ENCODE measurements around the gene API5. TPM values are rescaled to one million over a fixed set of nuclear protein-coding genes. Genes with fewer than 3 reads are reported as not detected.
"Not testable (repeated sequence)": the region's sequence is repeated elsewhere in the genome, so short reads cannot be mapped to it uniquely, and the experiment has no call there.

API5 gene
- total RNA-seq, result 10 to 100 TPM; 69.8 to 79.1 TPM
- long read RNA-seq, donor 1, transcript API5-208 (14 exons, 1,868 nt), result minor isoform, 11 of 41 reads
- long read RNA-seq, donor 1, transcript API5-201 (14 exons, 3,714 nt), result major isoform, 12 of 41 reads
- long read RNA-seq, donor 1, partial matches to known transcripts, result 5 of 41 reads
- long read RNA-seq, donor 1, other reads (novel, unspliced or antisense), result 12 of 41 reads
- long read RNA-seq, donor 2, transcript API5-210 (13 exons, 1,760 nt), result major isoform, 17 of 49 reads
- long read RNA-seq, donor 2, partial matches to known transcripts, result 14 of 49 reads
- long read RNA-seq, donor 2, other reads (novel, unspliced or antisense), result 13 of 49 reads

DNA sequence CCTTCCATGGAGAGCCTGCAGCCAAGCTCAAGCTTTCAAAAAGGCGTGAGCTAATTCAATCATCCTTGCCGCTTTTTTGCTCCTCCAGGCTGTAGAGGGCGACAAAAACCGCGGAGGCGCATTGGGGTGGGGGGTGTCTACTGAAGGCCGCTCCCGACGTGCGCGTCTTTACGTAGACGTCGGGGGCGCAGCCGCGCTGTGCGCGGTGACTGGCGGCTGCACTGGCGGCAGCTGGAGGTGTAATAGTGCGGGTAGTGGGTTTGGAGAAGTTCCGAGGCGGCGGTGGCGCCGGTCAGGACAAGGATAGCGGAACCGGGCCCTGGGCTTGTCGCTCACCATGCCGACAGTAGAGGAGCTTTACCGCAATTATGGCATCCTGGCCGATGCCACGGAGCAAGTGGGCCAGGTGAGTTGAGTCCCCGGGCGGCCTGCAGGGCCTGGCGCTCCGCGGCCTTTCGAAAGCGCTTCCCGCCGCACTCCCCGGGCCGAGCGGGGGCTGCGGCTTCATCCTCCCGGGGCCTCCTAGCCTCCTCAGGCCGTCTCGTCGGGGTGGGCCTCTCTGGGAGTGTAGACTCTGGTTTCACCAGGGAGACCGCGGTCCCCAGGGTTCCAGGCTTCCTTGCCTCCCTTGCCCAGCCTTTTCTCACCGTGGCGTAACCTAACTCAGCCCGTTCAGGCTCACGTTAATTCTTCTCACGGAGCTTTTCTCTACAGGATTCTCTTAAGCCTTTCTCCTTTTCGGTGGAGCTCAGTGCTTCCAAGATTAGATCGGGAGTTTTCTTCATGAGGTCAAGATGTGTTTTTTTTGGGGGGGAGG, at the start of gene API5:
Gene API5, plus strand, starts transcription at position 206 of the 817 bp plus-strand sequence. Its CDS starts 132 bp downstream, at position 338.
- intact Hi-C loops (cut with DNase I), result no loop called here
- peak; percentile 97 for DNase-seq (ENCODE audit: low spot score)

DNA sequence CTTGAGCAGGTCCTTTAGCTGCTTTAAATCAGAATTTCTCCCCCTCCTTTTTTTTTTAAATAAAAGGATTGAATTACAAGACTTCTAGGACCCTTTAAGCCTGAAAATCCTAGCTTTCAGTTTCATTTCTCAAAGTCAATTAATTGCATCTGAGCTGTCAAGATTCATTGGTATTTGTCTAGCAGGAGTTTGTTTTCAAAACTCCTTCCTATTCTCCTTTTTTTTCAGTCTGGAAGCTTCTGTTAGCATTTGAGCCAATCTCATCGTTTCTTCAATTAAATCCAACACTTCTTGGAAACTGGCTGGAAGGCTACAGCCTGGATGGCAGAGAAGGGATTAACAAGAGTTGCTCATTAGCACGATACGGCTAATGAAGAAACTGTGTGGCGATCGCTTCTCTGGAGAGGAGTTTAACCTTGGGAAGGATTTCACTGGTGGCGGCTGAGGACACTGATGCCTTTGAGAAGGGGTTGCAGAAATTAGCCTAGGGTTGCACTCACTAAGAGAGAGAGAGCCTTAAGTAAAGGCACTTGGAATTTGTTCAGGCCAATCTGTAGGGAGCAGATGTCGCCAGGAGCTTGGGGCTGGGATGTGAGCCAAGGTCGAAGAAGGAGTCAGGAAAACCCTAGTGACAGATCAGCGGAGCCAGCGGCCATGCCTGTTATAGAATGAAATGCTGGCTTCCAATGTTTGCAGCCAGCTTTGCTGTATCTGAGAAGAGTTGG, 43.8 kb upstream of the API5 start:
- DNase-seq (ENCODE audit: low spot score), result peak; percentile 80
- intact Hi-C loops (cut with DNase I), result no loop called here

DNA sequence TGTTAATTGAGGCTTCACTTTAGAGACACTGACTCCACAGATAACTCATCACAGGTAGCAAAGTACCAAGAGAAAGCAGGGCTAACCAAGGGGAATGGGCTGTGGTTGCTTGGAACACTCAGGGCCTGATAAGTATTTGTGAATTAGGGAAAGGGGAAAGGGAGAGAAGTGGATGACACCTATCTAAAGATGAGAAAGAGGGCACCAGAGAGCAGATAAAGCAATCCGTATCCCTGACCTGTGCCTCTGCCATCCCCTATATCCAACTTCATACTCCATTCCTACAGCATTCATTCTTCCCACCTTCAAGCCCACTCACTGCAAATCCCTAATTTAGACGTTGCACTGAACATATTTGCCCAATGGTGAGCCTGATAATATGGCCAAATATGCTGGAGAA, 43.0 kb upstream of the API5 start:
- intact Hi-C loops (cut with DNase I), result no loop called here
- no peak for DNase-seq (ENCODE audit: low spot score)

DNA sequence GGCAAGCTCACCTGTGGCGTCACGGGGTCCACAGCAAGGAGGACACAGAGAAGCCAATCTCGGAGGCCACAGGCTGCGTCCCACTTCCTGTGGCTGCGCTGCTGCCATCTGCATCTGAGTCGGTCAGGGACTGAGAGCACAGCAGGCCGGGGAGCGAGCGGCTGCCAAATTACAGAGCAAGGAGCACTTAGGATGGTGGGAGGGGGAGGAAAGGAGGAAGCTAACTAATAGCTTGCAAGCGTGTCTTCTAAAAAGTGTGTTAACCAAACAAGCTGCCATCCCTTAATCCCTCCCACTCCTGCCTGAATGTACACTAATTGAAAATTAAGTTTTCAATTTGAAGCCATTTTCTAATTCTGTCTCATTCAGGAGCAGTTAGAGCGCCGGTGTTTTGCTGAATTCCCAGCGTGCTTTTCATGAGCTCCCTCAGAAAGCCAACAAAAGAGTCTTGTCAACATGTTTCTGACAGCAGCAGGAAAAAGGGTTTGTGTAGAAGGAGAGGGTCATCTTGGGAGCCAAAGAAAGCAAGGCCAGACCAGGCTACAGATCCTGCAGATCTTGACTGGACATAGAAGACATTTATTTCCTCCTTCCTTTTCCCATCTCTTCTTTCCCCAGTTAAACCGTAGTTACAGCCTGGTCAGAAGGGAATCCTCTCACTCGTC, 42.4 kb upstream of the API5 start:
- no peak for DNase-seq (ENCODE audit: low spot score)
- intact Hi-C loops (cut with DNase I), result no loop called here

DNA sequence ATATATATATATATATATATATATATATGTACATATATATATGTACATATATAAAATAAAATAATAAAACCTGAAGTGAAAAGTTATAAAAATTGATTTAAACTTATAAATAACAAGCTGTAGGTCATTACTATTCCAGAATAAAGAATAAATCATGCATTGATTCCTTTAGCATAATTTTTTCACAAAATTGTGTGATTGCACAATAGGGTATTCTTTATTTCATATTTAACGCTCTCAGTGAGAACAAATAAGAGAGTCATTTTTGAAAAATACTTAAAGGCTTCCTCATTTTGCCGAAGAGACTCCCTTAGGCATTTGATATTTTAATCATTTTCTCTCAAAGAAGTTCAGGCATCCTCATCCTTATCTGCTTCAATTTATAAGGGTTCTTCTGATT, 41.3 kb upstream of the API5 start:
- DNase-seq (ENCODE audit: low spot score), result no peak
- intact Hi-C loops (cut with DNase I), result no loop called here

DNA sequence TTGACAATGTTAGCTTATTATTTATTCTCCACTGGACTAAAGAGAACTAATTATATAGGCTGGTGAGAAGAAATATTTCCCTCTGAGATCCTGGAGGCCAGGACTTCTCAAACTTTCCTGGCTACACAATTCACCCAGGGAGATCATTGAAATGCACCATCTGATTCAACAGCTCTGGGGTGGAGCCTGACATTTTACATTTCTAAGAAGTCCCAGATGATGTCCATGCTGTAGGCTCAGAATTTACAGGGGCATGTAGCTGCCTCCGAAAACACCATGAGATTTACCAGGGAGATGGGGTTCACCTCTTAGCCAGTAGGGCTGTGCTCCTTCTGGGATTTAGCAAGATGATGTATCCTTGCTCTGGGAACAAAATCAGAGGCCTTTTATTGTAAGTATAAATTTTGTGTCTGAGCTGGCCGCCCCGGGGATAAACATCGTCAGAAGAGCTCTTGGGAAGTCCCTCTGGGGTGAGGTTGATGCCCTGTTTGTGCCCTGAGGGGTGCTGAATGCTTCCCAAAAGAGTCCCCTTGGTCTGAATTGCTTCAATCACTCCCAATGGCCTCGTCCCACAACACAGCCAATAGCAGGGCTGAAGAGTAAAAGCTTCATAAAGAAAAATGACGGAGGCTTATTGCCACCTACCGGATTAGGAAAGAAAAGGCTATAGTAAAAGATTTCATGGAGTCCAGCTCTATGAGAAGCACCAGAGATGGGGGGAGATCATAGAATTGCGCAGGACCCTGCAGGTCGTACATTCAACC, 33.4 kb upstream of the API5 start:
- no peak for DNase-seq (ENCODE audit: low spot score)
- intact Hi-C loops (cut with DNase I), result no loop called here

GRCh38 chr11:43282607-43283440, 29.0 kb upstream of the API5 start:
- no peak for DNase-seq (ENCODE audit: low spot score)
- intact Hi-C loops (cut with DNase I), result no loop called here

- intact Hi-C loops (cut with DNase I), result loop anchor here in 1 of 2 donors (2.0 kb wide), 1 partner anchor 71 kb away; no protein-coding TSS in a partner anchor
- no peak for DNase-seq (ENCODE audit: low spot score)
Observed at GRCh38 chr11:43285826-43286225, 26.0 kb upstream of the API5 start.

GRCh38 chr11:43289368-43289767, 22.4 kb upstream of the API5 start:
- DNase-seq (ENCODE audit: low spot score), result no peak
- intact Hi-C loops (cut with DNase I), result no loop called here

GRCh38 chr11:43298397-43298796, 13.4 kb upstream of the API5 start:
- DNase-seq (ENCODE audit: low spot score), result no peak
- intact Hi-C loops (cut with DNase I), result no loop called here

- DNase-seq (ENCODE audit: low spot score), result no peak
- intact Hi-C loops (cut with DNase I), result no loop called here
Observed at GRCh38 chr11:43315966-43316365, 4.2 kb downstream of the API5 start.

- intact Hi-C loops (cut with DNase I), result no loop called here
- DNase-seq (ENCODE audit: low spot score), result no peak
Observed at GRCh38 chr11:43316451-43316850, 4.7 kb downstream of the API5 start.

DNA sequence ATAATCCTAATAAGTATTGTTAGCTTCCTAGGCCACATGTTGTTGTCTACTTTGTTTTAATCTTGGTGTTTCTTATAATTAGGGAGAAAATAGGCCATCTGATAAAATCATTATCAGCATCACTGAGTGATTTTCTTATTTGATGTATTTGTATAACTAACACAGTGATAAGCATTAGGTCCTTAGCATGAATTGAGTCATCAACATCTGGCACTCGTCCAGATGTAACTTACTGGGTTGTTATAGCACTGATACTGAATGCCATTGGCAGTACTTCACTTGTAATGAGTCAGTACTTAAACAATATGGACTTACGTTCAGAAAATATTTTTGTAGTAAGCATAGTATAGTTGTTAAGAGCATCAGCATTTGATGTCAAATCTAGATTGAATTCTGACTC, 16.2 kb downstream of the API5 start:
- intact Hi-C loops (cut with DNase I), result no loop called here
- no peak for DNase-seq (ENCODE audit: low spot score)

- intact Hi-C loops (cut with DNase I), result no loop called here
- no peak for DNase-seq (ENCODE audit: low spot score)
Observed at GRCh38 chr11:43328482-43328881, 16.7 kb downstream of the API5 start.

DNA sequence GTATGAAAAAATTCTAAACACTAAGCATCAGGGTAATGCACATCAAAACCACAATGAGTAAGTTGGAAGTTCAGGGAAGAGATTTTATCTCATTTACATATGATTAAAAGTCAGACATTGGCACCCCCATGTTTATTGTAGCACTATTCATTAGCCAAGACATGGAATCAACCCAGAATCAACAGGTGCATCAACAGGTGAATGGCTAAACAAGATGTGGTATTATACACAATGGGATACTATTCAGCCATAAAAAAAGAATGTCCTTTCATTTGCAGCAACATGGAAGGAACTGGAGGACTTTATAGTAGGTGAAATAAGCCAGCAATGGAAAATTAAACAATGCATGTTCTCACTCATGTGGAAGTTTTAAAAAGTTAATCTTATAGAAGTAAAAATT, 29.4 kb downstream of the API5 start:
- intact Hi-C loops (cut with DNase I), result no loop called here
- no peak for DNase-seq (ENCODE audit: low spot score)

- DNase-seq (ENCODE audit: low spot score); intact Hi-C loops (cut with DNase I): not testable (repeated sequence)
Observed at GRCh38 chr11:43351426-43351825, 39.6 kb downstream of the API5 start.

DNA sequence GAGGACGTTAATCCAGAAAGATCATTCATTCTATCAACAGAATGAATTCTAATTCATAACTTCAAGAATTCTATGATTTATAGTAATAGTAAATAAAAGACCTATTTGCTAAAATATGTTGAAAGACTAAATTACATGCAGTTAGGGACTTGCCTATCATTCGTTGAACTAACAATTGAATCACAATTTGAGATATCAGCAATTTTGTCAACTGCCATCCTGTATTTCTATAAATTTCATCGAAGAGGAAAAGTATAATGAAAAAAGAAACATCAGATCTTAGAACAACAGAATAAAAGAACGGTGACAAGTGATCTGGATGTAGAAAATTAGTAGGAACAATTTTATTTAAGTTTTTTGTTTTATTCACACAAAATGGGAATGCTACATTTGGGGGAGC, 42.5 kb downstream of the API5 start:
- DNase-seq (ENCODE audit: low spot score), result no peak
- intact Hi-C loops (cut with DNase I), result no loop called here

DNA sequence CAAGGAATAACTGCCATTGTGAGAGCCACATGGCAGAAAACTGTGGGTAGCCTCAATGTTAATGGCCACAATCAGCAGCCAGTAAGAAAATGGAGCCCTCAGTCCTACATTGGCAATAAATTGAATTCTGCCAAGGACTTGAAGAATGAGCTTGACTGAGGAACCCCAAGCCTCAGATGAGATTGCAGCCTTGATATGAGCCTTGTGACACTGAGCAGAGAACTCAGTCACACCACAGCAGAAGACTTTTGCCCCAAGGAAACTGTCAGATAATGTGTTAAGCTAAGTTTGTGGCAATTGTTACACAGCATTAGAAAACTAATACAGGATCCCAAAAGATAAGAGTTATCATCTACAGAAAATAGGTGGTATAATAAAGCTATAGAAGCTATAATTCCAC, 44.5 kb downstream of the API5 start:
- no peak for DNase-seq (ENCODE audit: low spot score)
- intact Hi-C loops (cut with DNase I), result no loop called here
